H1 (cell line): ENCODE results near the gene TPPP. TPM values are rescaled to one million over a fixed set of nuclear protein-coding genes. Genes with fewer than 3 reads are reported as not detected.
"Not testable (repeated sequence)": the region's sequence is repeated elsewhere in the genome, so short reads cannot be mapped to it uniquely, and the experiment has no call there.

Source experiments
- CTCF ChIA-PET: fragments of 300-600 bp; sonication (Branson Sonifier 250); formaldehyde crosslinking; loops from one replicate; lab custom pipeline; 2021; ENCODE audit not compliant: partially characterized antibody; lab: Charles Lee
- POLR2A ChIA-PET: fragments of 300-600 bp; sonication (Branson Sonifier 250); formaldehyde crosslinking; loops from one replicate; lab custom pipeline; 2021; ENCODE audit warnings: inconsistent platforms; ENCODE audit not compliant: partially characterized antibody; lab: Charles Lee
- DNase-seq, 2 experiments: peaks; one replicate each; pipeline versions ENCODE4 v3.0.0 to v3.0.0-alpha.2; 2010 to 2022; ENCODE audit warnings: low spot score in 2 of 2, low read depth in 1 of 2, mixed read lengths in 1 of 2
- FAIRE-seq: peaks from 2 replicates; lab custom pipeline; 2011; peaks lifted over from hg19 to GRCh38; lab: Jason Lieb, UNC
- H2AFZ ChIP-seq: 2 replicates; pipeline ENCODE4 v1.8.1; 2012; ENCODE audit warnings: low read length, inconsistent platforms
- H2AK5ac ChIP-seq: 2 replicates; pipeline ENCODE4 v1.6.1; 2013; ENCODE audit warnings: low read depth, low read length
- H2BK120ac ChIP-seq: replicated peaks from 2 replicates; pipeline ENCODE3; 2013; ENCODE audit warnings: low read depth, low read length, inconsistent platforms
- H2BK12ac ChIP-seq: 2 replicates; pipeline ENCODE4 v1.6.1; 2013; ENCODE audit warnings: low read depth, low read length
- H2BK15ac ChIP-seq: 2 replicates; pipeline ENCODE4 v1.6.1; 2013; ENCODE audit warnings: low read length
- H2BK20ac ChIP-seq: 2 replicates; pipeline ENCODE4 v1.6.1; 2013; ENCODE audit warnings: low read length
- H2BK5ac ChIP-seq: 2 replicates; pipeline ENCODE4 v1.6.1; 2013; ENCODE audit warnings: low read depth, low read length
- H3K14ac ChIP-seq: 2 replicates; pipeline ENCODE4 v1.6.1; 2013; ENCODE audit warnings: inconsistent platforms; ENCODE audit not compliant: insufficient read length
- H3K18ac ChIP-seq: 2 replicates; pipeline ENCODE4 v1.6.1; 2013; ENCODE audit warnings: low read length; ENCODE audit errors: extremely low read depth
- H3K23ac ChIP-seq: 2 replicates; pipeline ENCODE4 v1.6.1; 2013; ENCODE audit warnings: inconsistent platforms; ENCODE audit not compliant: insufficient read length
- H3K23me2 ChIP-seq: 2 replicates; pipeline ENCODE4 v1.6.1; 2013; ENCODE audit warnings: low read depth, low read length
- H3K27ac ChIP-seq: 2 replicates; pipeline ENCODE4 v1.6.1; 2011; ENCODE audit warnings: low read depth, low read length, inconsistent platforms
- H3K27me3 ChIP-seq, 4 experiments: replicated peaks in 1 of 4; 1 replicate in 1 of 4; 2 replicates in 3 of 4; pipeline versions ENCODE4 v1.6.1 to v1.8.1; 2011 to 2013; ENCODE audit warnings: low read length in 3 of 4, mild to moderate bottlenecking in 3 of 4, inconsistent platforms in 2 of 4, mixed read lengths in 2 of 4, moderate library complexity in 1 of 4; ENCODE audit not compliant: control insufficient read depth in 3 of 4, insufficient read depth in 3 of 4; ENCODE audit errors: extremely low read depth in 1 of 4
- H3K36me3 ChIP-seq, 4 experiments: 2 replicates each; pipeline versions ENCODE4 v1.6.1 to v1.8.1; 2011 to 2013; ENCODE audit warnings: mild to moderate bottlenecking in 4 of 4, low read length in 3 of 4, moderate library complexity in 2 of 4, control low read depth in 1 of 4, inconsistent platforms in 1 of 4; ENCODE audit not compliant: insufficient read depth in 4 of 4, control insufficient read depth in 2 of 4
- H3K4ac ChIP-seq: replicated peaks from 2 replicates; pipeline ENCODE3; 2013; ENCODE audit warnings: low read length, low read depth, mixed read lengths, inconsistent platforms; ENCODE audit not compliant: insufficient read length
- H3K4me1 ChIP-seq, 4 experiments: replicated peaks in 1 of 4; 1 replicate in 1 of 4; 2 replicates in 3 of 4; pipeline versions ENCODE4 v1.6.1 to v1.8.1; 2011 to 2013; ENCODE audit warnings: low read length in 3 of 4, inconsistent platforms in 2 of 4, mixed read lengths in 1 of 4; ENCODE audit not compliant: insufficient read depth in 4 of 4, control insufficient read depth in 3 of 4
- H3K4me2 ChIP-seq, 2 experiments: 2 replicates each; pipeline versions ENCODE4 v1.6.1 to v1.8.1; 2011 to 2013; ENCODE audit warnings: low read depth in 2 of 2, low read length in 2 of 2, control low read depth in 1 of 2, inconsistent platforms in 1 of 2, mild to moderate bottlenecking in 1 of 2; ENCODE audit not compliant: insufficient read depth in 1 of 2
- H3K4me3 ChIP-seq, 4 experiments: fragments of 200-600, 300-600 bp in 1 of 4; sonication (generic), shearing (Covaris generic), sonication (Bioruptor Twin) in 1 of 4; 2 replicates each; pipeline versions ENCODE4 v1.5.1 to v1.8.1; 2011 to 2016; ENCODE audit warnings: low read length in 4 of 4, low read depth in 3 of 4, control low read depth in 2 of 4, inconsistent platforms in 2 of 4, mild to moderate bottlenecking in 2 of 4, mixed read lengths in 1 of 4, moderate library complexity in 1 of 4; ENCODE audit not compliant: insufficient read depth in 2 of 4; ENCODE audit errors: extremely low read depth in 1 of 4
- H3K56ac ChIP-seq: replicated peaks from 2 replicates; pipeline ENCODE3; 2013; ENCODE audit warnings: low read depth, mild to moderate bottlenecking, mixed read lengths, low read length, inconsistent platforms; ENCODE audit not compliant: insufficient read length
- H3K79me1 ChIP-seq: 2 replicates; pipeline ENCODE4 v1.6.1; 2013; ENCODE audit warnings: low read depth, low read length, control low read depth
- H3K79me2 ChIP-seq, 2 experiments: 2 replicates each; pipeline versions ENCODE4 v1.6.1 to v1.8.1; 2012 to 2013; ENCODE audit warnings: low read length in 2 of 2, mild to moderate bottlenecking in 2 of 2, inconsistent platforms in 1 of 2; ENCODE audit not compliant: insufficient read depth in 2 of 2, control insufficient read depth in 1 of 2
- H3K9ac ChIP-seq, 4 experiments: replicated peaks in 1 of 4; 1 replicate in 1 of 4; 2 replicates in 3 of 4; pipeline versions ENCODE4 v1.6.1 to v1.8.1; 2011 to 2013; ENCODE audit warnings: low read depth in 3 of 4, low read length in 3 of 4, control low read depth in 2 of 4, mild to moderate bottlenecking in 2 of 4, moderate library complexity in 2 of 4, inconsistent platforms in 1 of 4; ENCODE audit errors: extremely low read depth in 1 of 4
- H3K9me3 ChIP-seq, 2 experiments: 2 replicates each; pipeline versions ENCODE4 v1.6.1 to v1.8.1; 2012 to 2013; ENCODE audit warnings: mild to moderate bottlenecking in 2 of 2, moderate library complexity in 2 of 2, control low read depth in 1 of 2, inconsistent platforms in 1 of 2, low read depth in 1 of 2, low read length in 1 of 2, mixed read lengths in 1 of 2; ENCODE audit not compliant: insufficient read depth in 2 of 2
- H4K20me1 ChIP-seq, 2 experiments: replicated peaks in 1 of 2; 2 replicates each; pipeline versions ENCODE3 to v1.8.1; 2011 to 2013; ENCODE audit warnings: inconsistent platforms in 2 of 2, low read length in 2 of 2, mild to moderate bottlenecking in 1 of 2; ENCODE audit not compliant: insufficient read depth in 2 of 2, control insufficient read depth in 1 of 2
- H4K5ac ChIP-seq: 2 replicates; pipeline ENCODE4 v1.6.1; 2013; ENCODE audit warnings: low read length, low read depth, mixed read lengths, inconsistent platforms; ENCODE audit not compliant: insufficient read length
- H4K8ac ChIP-seq: 2 replicates; pipeline ENCODE4 v1.8.0; 2013; ENCODE audit warnings: mild to moderate bottlenecking, moderate library complexity, low read length, inconsistent platforms; ENCODE audit not compliant: insufficient read depth; ENCODE audit errors: extremely low read depth
- H4K91ac ChIP-seq: replicated peaks from 2 replicates; pipeline ENCODE3; 2013; ENCODE audit warnings: low read length, mixed read lengths, inconsistent platforms; ENCODE audit not compliant: insufficient read length
- WGBS, 2 experiments: shearing (Covaris generic) in 1 of 2; methylation state at CpG; one replicate each; pipeline versions ENCODE4 v1.1.6 to v1.1.7; 2013 to 2015; ENCODE audit warnings: low lambda C conversion rate in 2 of 2, mixed read lengths in 2 of 2, inconsistent platforms in 1 of 2, low coverage in 1 of 2, missing lambda C conversion rate in 1 of 2; ENCODE audit not compliant: insufficient replicate concordance in 2 of 2, insufficient coverage in 1 of 2, insufficient read length in 1 of 2; ENCODE audit errors: extremely low coverage in 1 of 2, missing lambda C conversion rate in 1 of 2; 5-methylcytosine and 5-hydroxymethylcytosine counted together
- polyA plus RNA-seq, 7 experiments: library from polyadenylated mRNA; depleted of rRNA in 3 of 7; stranded (reverse) in 5 of 7; unstranded in 2 of 7; fragments of >200 nt in 5 of 7; fragments of 200-250 nt in 2 of 7; gene quantifications; 1 replicate in 5 of 7; 2 replicates in 1 of 7; 4 replicates in 1 of 7; pipeline versions ENCODE4 v1.2.1 to v1.2.3, GENCODE V29; 2011 to 2013; ENCODE audit warnings: missing spikeins in 2 of 7, mixed read lengths in 2 of 7
- total RNA-seq: library from RNA; stranded (reverse); fragmentation: NEBNext Ultra II Directional; extraction: Animal tissue kit (Norgen Biotek cat#: 25700); gene quantifications from 2 replicates; pipeline ENCODE4 v1.2.1, GENCODE V29; 2021

Gene TPPP
- total and polyA plus RNA-seq, 2 of the 8 experiments (the other 6 are each of a cell fraction or from before 2014, with no cell fraction given), result 0.36 to 0.93 TPM

DNA sequence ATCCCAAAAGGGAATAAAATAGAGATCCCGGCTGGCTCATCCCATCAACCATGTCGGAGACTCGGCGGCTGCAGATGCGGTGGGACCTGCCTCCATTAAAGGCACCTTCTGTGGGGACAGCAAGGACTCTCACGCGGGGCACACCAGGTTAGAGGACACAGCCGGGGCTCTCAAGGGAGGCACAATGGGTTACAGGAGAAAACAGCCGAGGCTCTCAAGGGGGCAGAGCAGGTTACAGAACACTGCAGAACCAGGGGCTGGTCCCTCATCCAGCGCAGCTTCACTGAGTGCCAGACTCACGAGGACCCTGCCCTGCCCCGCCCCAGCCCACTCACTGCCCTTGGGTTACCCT, 7.0 kb downstream of the TPPP start:
- H2BK20ac ChIP-seq, H3K4me1 ChIP-seq, H3K79me2 ChIP-seq, H2BK5ac ChIP-seq, H4K91ac ChIP-seq, H3K23me2 ChIP-seq, H3K56ac ChIP-seq, H2AK5ac ChIP-seq, H4K8ac ChIP-seq, H3K18ac ChIP-seq, H2AFZ ChIP-seq, H3K27me3 ChIP-seq, H2BK15ac ChIP-seq, POLR2A ChIA-PET, H3K23ac ChIP-seq, H2BK120ac ChIP-seq, H3K9ac ChIP-seq, CTCF ChIA-PET, H2BK12ac ChIP-seq, H3K79me1 ChIP-seq, H3K4ac ChIP-seq, FAIRE-seq, H4K20me1 ChIP-seq, H3K4me2 ChIP-seq, H4K5ac ChIP-seq, H3K36me3 ChIP-seq, H3K4me3 ChIP-seq, DNase-seq, H3K9me3 ChIP-seq, H3K27ac ChIP-seq, H3K14ac ChIP-seq: not testable (repeated sequence)
- WGBS, 2 experiments, result 83% methylated on average over 10 of the region's 12 CpGs; no CpG with 5 or more reads in 1 of the 2 experiments
